Panc1 (cell line): ENCODE measurements around the gene WDR88. TPM values are rescaled to one million over a fixed set of nuclear protein-coding genes. Genes with fewer than 3 reads are reported as not detected.
A peak's percentile ranks its signal among the peaks of the same experiment; 100 is the strongest.

Source experiments
- ATAC-seq: fragments of 200-7000 bp; cut with Tn5 transposase; 2 replicates; pipeline ENCODE4 v1.9.1; 2020; ENCODE audit warnings: mild to moderate bottlenecking, moderate library complexity
- BruUV-seq: library from RNA; stranded (reverse); fragments of 400-500 nt; replicated peaks from 2 replicates; lab custom pipeline; 2021; lab: Mats Ljungman, UMichigan
- CTCF ChIA-PET: fragments of 300-600 bp; sonication (Branson Sonifier 250); formaldehyde crosslinking; loops from one replicate; lab custom pipeline; 2022; ENCODE audit warnings: antibody characterized with exemption; lab: Charles Lee
- POLR2A ChIA-PET: fragments of 300-600 bp; sonication (Branson Sonifier 250); formaldehyde crosslinking; loops from one replicate; lab custom pipeline; 2022; ENCODE audit warnings: antibody characterized with exemption; lab: Charles Lee
- DNase-seq: peaks from one replicate; pipeline ENCODE4 v3.0.0-alpha.2; 2010; ENCODE audit warnings: low read depth, low spot score
- H3K27ac ChIP-seq: 2 replicates; pipeline ENCODE4 v1.5.1; 2011; ENCODE audit warnings: mild to moderate bottlenecking, low read length, inconsistent platforms
- H3K27me3 ChIP-seq: fragments of 200-500 bp; sonication (Bioruptor generic); 2 replicates; pipeline ENCODE4 v1.6.0; 2014; ENCODE audit warnings: low read length, inconsistent platforms; ENCODE audit not compliant: control insufficient read depth, insufficient read depth
- H3K36me3 ChIP-seq: fragments of 200-500 bp; sonication (Bioruptor generic); 2 replicates; pipeline ENCODE4 v1.5.1; 2014; ENCODE audit warnings: inconsistent platforms, mild to moderate bottlenecking, low read length, moderate library complexity; ENCODE audit not compliant: control insufficient read depth, insufficient read depth
- H3K4me1 ChIP-seq: 2 replicates; pipeline ENCODE4 v1.5.1; 2011; ENCODE audit warnings: inconsistent platforms, mild to moderate bottlenecking, low read length, moderate library complexity; ENCODE audit not compliant: control insufficient read depth, insufficient read depth
- H3K4me3 ChIP-seq, 2 experiments: 2 replicates each; pipeline ENCODE4 v1.5.1; 2011 to 2012; ENCODE audit warnings: low read depth in 2 of 2, low read length in 2 of 2, mild to moderate bottlenecking in 2 of 2, inconsistent platforms in 1 of 2, moderate library complexity in 1 of 2
- H3K9me3 ChIP-seq: fragments of 200-500 bp; sonication (Bioruptor generic); 2 replicates; pipeline ENCODE4 v1.5.1; 2014; ENCODE audit warnings: low read depth, mild to moderate bottlenecking, inconsistent platforms, low read length, moderate library complexity; ENCODE audit not compliant: control insufficient read depth, insufficient read depth
- CTCF ChIP-seq: fragments of 450-650 bp; IDR thresholded peaks from 2 replicates; pipeline ENCODE4 v1.5.1; 2017; ENCODE audit warnings: mild to moderate bottlenecking
- POLR2AphosphoS5 ChIP-seq: IDR thresholded peaks from 2 replicates; pipeline ENCODE4 v1.6.1; 2012; ENCODE audit warnings: mild to moderate bottlenecking, low read depth, low read length, moderate library complexity
- REST ChIP-seq, 2 experiments: IDR thresholded peaks; 2 replicates each; pipeline ENCODE4 v1.6.1; 2011 to 2012; ENCODE audit warnings: low read depth in 2 of 2, control low read depth in 1 of 2, low read length in 1 of 2, mild to moderate bottlenecking in 1 of 2, moderate library complexity in 1 of 2; ENCODE audit not compliant: insufficient read depth in 1 of 2
- SIN3A ChIP-seq: IDR thresholded peaks from 2 replicates; pipeline ENCODE4 v1.6.1; 2012; ENCODE audit warnings: low read depth, mild to moderate bottlenecking, low read length, moderate library complexity, borderline replicate concordance; ENCODE audit not compliant: insufficient read depth
- TCF7L2 ChIP-seq: IDR thresholded peaks from 2 replicates; pipeline ENCODE4 v1.6.1; 2011; ENCODE audit warnings: mild to moderate bottlenecking, low read depth, low read length, inconsistent platforms
- in situ Hi-C: cut with HindIII; loops from 2 replicates; pipeline ENCODE4 v1.10.0; 2016; ENCODE audit warnings: low sequenced_read_pairs, low pct_unique_long_range_greater_than_20kb
- intact Hi-C: fragments of 100-400 bp; cut with micrococcal nuclease; formaldehyde crosslinking; loops from one replicate; pipeline ENCODE4 v1.10.0; 2022; ENCODE audit not compliant: unreplicated experiment
- total RNA-seq: library from RNA; stranded (reverse); gene quantifications from one replicate; pipeline ENCODE4 v1.2.1, GENCODE V29; 2021; ENCODE audit not compliant: unreplicated experiment

Gene WDR88
- total RNA-seq, 1 experiment from 2014 or later: 0.31 TPM

DNA sequence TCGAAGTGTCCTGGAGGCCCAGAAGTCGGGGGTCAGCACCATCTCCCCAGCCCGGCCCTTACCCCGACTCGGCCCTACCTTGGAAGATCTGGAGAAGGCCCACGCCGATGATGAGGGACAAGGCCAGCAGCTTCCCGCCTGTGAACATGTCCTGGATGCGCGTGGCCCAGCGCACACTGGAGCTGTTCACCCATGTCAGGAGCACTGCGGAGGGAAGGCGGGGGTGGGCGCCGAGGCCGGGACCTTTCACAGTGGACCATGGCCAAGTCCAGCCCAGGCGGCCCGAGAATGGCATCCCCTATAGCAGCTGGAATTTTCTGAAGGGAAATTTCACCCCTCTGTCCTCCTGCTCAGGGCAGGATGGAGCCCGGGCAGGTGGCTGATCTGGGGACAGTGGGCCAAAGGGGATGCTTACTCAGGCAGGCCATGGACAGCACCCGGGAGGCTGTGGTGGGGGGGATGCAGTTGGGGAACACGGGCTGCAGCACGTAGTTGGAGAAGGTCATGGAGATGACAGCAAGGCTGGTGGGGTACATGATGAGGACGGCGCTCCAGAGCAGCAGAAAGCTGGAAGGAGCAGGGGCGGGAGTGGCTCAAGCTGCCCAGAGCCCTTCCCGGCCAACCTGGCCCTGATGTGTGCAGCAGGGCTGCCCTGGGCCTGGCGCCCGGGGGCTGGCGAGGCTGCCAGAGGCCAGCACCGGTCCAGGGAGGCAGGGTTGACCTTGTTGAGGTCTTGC lies 80.7 kb downstream of the WDR88 start:
- ATAC-seq: peak; percentile 34; the same call in 1 of the 2 replicates
- no TSS peak for BruUV-seq
- Histone ChIP-seq H3K36me3 (no peaks in the 10 kb centered on the region), H3K27me3 (no peaks in the 10 kb centered on the region), H3K9me3 (no peaks in the 10 kb centered on the region), H3K27ac (no peak overlapping the region), H3K4me3 (no peak overlapping the region), H3K4me1 (no peaks in the 10 kb centered on the region)
- in situ Hi-C loops (no loop called here), intact Hi-C loops (no loop called here)
- ChIA-PET CTCF (no interaction called here), POLR2A (no interaction called here)
- TF ChIP-seq POLR2AphosphoS5 (no peak), REST (IDR thresholded peaks at IDR 0.05; ENCODE audit: insufficient read depth in 1 of 2, low read depth in 2 of 2, low read length in 1 of 2) (no peak), TCF7L2 (no peak), SIN3A (no peak), CTCF (no peak)
- no peak for DNase-seq

DNA sequence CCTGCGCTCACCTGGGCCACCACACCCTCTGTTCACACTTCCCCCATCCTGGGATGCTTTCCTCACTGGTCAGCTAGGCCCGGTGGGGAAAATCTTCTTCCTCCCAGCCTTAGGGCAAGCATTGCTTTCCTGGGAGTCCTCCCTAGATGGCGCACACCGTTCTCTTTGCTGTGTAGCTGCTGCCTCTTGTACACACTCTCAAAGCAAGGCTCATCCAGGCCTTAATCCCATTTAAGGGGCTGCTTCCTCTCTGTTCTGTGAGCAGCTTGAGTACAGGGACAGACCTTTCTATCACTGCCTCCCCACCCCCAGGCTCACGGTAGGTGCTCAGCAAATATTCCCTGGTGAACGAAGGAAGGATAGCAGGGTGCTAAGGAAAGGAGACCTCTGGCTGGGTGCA lies 82.7 kb downstream of the WDR88 start:
- DNase-seq (no peak), ATAC-seq (peak; percentile 66)
- Histone ChIP-seq H3K36me3 (no peaks in the 10 kb centered on the region), H3K27ac (no peak overlapping the region), H3K27me3 (no peaks in the 10 kb centered on the region), H3K4me3 (no peak overlapping the region), H3K9me3 (no peaks in the 10 kb centered on the region), H3K4me1 (no peaks in the 10 kb centered on the region)
- BruUV-seq: no TSS peak
- POLR2A ChIA-PET: no interaction called here
- intact Hi-C loops: no loop called here
- TF ChIP-seq TCF7L2 (no peak), POLR2AphosphoS5 (no peak), REST (IDR thresholded peaks at IDR 0.05; ENCODE audit: insufficient read depth in 1 of 2, low read depth in 2 of 2, low read length in 1 of 2) (no peak), SIN3A (no peak), CTCF (no peak; the same call in 1 of the 2 replicates)
- CTCF ChIA-PET: interaction anchor here (0.6 to 0.7 kb wide), 2 partner anchors 9 to 195 kb away, joined by 3 to 14 read pairs; no protein-coding TSS in a partner anchor
- in situ Hi-C loops: no loop called here
